Measurements from ENCODE around the gene CCDC192.

- TF ChIP-seq RORB (CRISPR knock-in tag; IDR thresholded peaks at IDR 0.05) (no peak), FOXP4 (CRISPR knock-in tag; IDR thresholded peaks at IDR 0.05) (no peak)
These were observed 93.0 kb downstream of the CCDC192 start for GRCh38 chr5:127796211-127796610.

Data from WTC11 (cell line).